ENCODE results near the gene OTUD5.

The OTUD5 gene

DNA sequence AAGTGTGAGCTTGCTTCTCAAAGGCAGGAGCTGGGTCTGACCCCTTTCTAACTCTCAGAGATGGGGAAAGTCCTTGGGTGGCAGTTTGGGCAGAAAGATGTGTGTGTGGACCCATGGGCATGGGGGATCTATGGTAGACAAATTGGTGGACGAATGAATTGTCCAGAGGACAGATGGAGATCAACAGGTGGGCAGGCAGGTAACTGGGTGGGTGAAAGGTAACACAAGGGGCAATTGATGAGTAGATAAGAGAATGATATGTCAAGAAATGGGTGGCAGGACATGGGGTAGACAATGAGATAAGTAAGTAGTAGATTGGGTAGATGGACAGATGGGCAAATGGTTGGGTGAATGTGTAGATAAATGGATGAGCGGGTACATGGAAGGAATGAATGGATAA is 17.2 kb upstream of the OTUD5 start:
- CTCF ChIA-PET, result no interaction called here
- TF ChIP-seq, protein P1, sequence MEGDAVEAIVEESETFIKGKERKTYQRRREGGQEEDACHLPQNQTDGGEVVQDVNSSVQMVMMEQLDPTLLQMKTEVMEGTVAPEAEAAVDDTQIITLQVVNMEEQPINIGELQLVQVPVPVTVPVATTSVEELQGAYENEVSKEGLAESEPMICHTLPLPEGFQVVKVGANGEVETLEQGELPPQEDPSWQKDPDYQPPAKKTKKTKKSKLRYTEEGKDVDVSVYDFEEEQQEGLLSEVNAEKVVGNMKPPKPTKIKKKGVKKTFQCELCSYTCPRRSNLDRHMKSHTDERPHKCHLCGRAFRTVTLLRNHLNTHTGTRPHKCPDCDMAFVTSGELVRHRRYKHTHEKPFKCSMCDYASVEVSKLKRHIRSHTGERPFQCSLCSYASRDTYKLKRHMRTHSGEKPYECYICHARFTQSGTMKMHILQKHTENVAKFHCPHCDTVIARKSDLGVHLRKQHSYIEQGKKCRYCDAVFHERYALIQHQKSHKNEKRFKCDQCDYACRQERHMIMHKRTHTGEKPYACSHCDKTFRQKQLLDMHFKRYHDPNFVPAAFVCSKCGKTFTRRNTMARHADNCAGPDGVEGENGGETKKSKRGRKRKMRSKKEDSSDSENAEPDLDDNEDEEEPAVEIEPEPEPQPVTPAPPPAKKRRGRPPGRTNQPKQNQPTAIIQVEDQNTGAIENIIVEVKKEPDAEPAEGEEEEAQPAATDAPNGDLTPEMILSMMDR (conservative IDR thresholded peaks at IDR 0.05; ENCODE audit: low read depth), result no peak
- POLR2A ChIA-PET (ENCODE audit: low non-redundant PET), result no interaction called here
- no peak overlapping the region for H3K27ac ChIP-seq
- no peak for DNase-seq (ENCODE audit: low spot score)

DNA sequence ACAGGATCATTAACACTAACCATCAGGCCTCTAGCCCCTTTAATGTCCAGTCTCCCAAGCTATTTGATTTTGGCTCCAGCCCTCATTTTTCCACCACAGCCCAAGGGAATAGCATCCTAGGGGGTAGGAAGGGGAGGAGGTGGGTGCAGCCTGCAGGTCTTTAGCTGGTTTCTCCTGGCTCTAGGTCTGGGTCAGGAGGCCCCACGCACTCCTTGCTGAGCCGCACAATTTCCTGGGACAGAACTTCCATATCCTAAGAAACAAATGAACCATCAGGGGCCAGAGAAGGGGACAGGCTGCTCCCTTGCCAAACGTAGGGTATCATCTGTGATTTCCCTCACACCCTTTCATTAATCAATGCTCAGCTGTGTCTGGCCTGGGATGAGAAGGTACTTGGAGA is 16.6 kb upstream of the OTUD5 start:
- no peak for DNase-seq (ENCODE audit: low spot score)
- H3K27ac ChIP-seq, result no peak overlapping the region
- POLR2A ChIA-PET (ENCODE audit: low non-redundant PET), result no interaction called here
- TF ChIP-seq, protein P1 (conservative IDR thresholded peaks at IDR 0.05; ENCODE audit: low read depth), result no peak
- CTCF ChIA-PET, result no interaction called here

GRCh38 chrX:48972220-48973164 is 15.1 kb upstream of the OTUD5 start:
- ChIA-PET CTCF (interaction anchor here (0.6 to 1.8 kb wide), 4 partner anchors 13 to 72 kb away, joined by 3 to 6 read pairs (median 4); no protein-coding TSS in a partner anchor), POLR2A (ENCODE audit: low non-redundant PET) (no interaction called here)
- no peak for DNase-seq (ENCODE audit: low spot score)
- TF ChIP-seq, protein P1 (conservative IDR thresholded peaks at IDR 0.05; ENCODE audit: low read depth), result peak; percentile 48
- no peak overlapping the region for H3K27ac ChIP-seq

GRCh38 chrX:48971249-48972219 is 14.1 kb upstream of the OTUD5 start, which contains the start of gene KCND1:
Gene KCND1, minus strand, starts transcription at chrX:48971844. Its CDS starts 1,573 bp downstream, at chrX:48970271.
- POLR2A ChIA-PET (ENCODE audit: low non-redundant PET), result no interaction called here
- no peak within 1 kb of the TSS for H3K27ac ChIP-seq
- CTCF ChIA-PET, result interaction anchor here (0.6 to 1.8 kb wide), 3 partner anchors 12 to 72 kb away, joined by 3 to 6 read pairs (median 5); no protein-coding TSS in a partner anchor
- DNase-seq (ENCODE audit: low spot score), result no peak
- TF ChIP-seq, protein P1 (conservative IDR thresholded peaks at IDR 0.05; ENCODE audit: low read depth), result no peak

GRCh38 chrX:48969471-48969870 is 12.1 kb upstream of the OTUD5 start:
- H3K27ac ChIP-seq, result no peak overlapping the region
- CTCF ChIA-PET, result no interaction called here
- POLR2A ChIA-PET (ENCODE audit: low non-redundant PET), result no interaction called here
- TF ChIP-seq, protein P1 (conservative IDR thresholded peaks at IDR 0.05; ENCODE audit: low read depth), result no peak
- DNase-seq (ENCODE audit: low spot score), result no peak

DNA sequence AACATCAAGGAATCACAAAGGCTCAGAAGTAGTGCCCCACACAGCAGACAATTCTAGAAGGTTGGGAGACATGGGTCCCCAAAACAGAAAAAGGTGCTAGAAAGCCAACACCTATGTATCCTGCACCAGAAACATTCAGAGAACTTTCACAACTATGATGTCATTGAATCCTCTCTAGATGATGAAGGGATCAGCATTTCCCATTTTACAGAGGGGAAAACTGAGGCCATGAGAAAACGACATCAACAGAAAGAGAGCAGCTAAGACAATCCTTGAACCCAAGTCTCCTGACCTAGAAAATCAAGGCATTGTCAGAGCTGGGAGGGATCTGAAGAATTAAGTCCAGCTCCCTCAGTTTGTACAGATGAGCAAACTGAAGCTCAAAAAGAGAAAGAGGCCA is 11.0 kb upstream of the OTUD5 start:
- H3K27ac ChIP-seq, result no peak overlapping the region
- POLR2A ChIA-PET (ENCODE audit: low non-redundant PET), result no interaction called here
- TF ChIP-seq, protein P1 (conservative IDR thresholded peaks at IDR 0.05; ENCODE audit: low read depth), result no peak
- DNase-seq (ENCODE audit: low spot score), result no peak
- CTCF ChIA-PET, result no interaction called here

All from RWPE1 (cell line).